ENCODE data around the gene ZNF423. TPM values are rescaled to one million over a fixed set of nuclear protein-coding genes. Genes with fewer than 3 reads are reported as not detected.

The ZNF423 gene
- total and polyA plus RNA-seq, 2 of the 13 experiments (the other 11 are each of a cell fraction or from before 2014, with no cell fraction given) = 0.07 to 0.31 TPM

DNA sequence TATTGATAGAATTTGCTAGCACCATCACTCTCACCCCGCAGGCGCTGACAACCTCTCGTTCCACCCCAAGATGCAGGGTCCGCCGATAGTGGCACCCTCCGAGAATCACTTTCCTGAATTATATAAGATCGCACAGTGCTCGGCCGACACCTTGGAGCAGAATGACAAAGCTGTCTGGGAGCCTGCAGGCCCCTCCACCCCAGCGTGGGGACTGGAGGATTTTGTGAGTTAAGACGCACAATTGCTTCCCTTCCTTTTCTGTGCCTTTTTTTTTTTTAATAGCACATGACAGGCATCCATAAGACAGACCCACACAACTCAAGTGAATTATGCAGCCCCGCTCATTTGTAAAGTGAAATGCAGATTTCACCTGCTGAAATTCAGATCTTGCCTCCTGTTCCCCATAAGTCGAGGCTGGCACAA, 327.0 kb downstream of the ZNF423 start:
- no TSS peak for BruUV-seq (replicated peaks)
- 67% methylated on average over 10 of the region's 13 CpGs for WGBS (ENCODE audit: low lambda C conversion rate)
- Histone ChIP-seq H3K27ac (ENCODE audit: extremely low read length, insufficient read depth, low read length) (no peak overlapping the region), H3K36me3 (replicated peaks in 1 of 2; ENCODE audit: control insufficient read depth in 1 of 2, insufficient read depth in 2 of 2, low read length in 2 of 2) (no peaks in the 10 kb centered on the region), H3K4me2 (ENCODE audit: low read depth, low read length) (no peak overlapping the region), H4K20me1 (ENCODE audit: insufficient read depth, low read length) (no peaks in the 10 kb centered on the region), H3K4me3 (replicated peaks in 1 of 3; ENCODE audit: insufficient read depth in 1 of 3, low read depth in 2 of 3, low read length in 3 of 3) (no peak overlapping the region), H3K4me1 (ENCODE audit: insufficient read depth, low read length) (no peaks in the 10 kb centered on the region), H3K9ac (ENCODE audit: insufficient read depth, low read depth, low read length) (no peak overlapping the region), H3K27me3 (ENCODE audit: control insufficient read depth in 1 of 2, insufficient read depth in 2 of 2, low read length in 2 of 2) (peaks cover 7 to 25% of the 10 kb centered on the region in 2 experiments; a peak in 4 of 5 replicates), H3K9me3 (ENCODE audit: low read length) (no peaks in the 10 kb centered on the region), H3K79me2 (ENCODE audit: insufficient read depth, low read length) (no peaks in the 10 kb centered on the region), H2AFZ (ENCODE audit: low read length) (no peak overlapping the region)
- in situ Hi-C loops (cut with HindIII; ENCODE audit: extremely low pct_ligation_motif_present, low pct_unique_long_range_greater_than_20kb) = no loop called here
- CTCF ChIA-PET (ENCODE audit: low intra/inter-chr PET ratio, low total read pairs) = no interaction called here
- POLR2A ChIA-PET = no interaction called here
- FAIRE-seq (no peak), DNase-seq (ENCODE audit: low spot score) (no peak), ATAC-seq (no peak)
- intact Hi-C loops (cut with micrococcal nuclease; ENCODE audit: unreplicated experiment) = no loop called here
- no peak for TF ChIP-seq HNRNPH1 (optimal IDR thresholded peaks at IDR 0.05; ENCODE audit: low read depth, low read length)
- no peak for TF ChIP-seq YEATS2 (CRISPR knock-in tag; IDR thresholded peaks at IDR 0.05; ENCODE audit: borderline replicate concordance)
- no peak for TF ChIP-seq POGZ (CRISPR knock-in tag; IDR thresholded peaks at IDR 0.05)
- TF ChIP-seq, protein P1, sequence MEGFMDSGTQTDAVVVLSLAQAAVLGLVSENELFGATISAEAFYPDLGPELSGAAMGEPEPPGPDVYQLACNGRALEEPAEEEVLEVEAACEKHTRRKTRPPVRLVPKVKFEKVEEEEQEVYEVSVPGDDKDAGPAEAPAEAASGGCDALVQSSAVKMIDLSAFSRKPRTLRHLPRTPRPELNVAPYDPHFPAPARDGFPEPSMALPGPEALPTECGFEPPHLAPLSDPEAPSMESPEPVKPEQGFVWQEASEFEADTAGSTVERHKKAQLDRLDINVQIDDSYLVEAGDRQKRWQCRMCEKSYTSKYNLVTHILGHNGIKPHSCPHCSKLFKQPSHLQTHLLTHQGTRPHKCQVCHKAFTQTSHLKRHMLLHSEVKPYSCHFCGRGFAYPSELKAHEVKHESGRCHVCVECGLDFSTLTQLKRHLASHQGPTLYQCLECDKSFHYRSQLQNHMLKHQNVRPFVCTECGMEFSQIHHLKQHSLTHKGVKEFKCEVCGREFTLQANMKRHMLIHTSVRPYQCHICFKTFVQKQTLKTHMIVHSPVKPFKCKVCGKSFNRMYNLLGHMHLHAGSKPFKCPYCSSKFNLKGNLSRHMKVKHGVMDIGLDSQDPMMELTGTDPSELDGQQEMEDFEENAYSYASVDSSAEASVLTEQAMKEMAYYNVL (CRISPR knock-in tag; IDR thresholded peaks at IDR 0.05; ENCODE audit: borderline replicate concordance) = no peak
- TF ChIP-seq ZNF543 (CRISPR knock-in tag; IDR thresholded peaks at IDR 0.05) = no peak
- no peak for TF ChIP-seq KDM4B (CRISPR knock-in tag; IDR thresholded peaks at IDR 0.05)
- no peak for TF ChIP-seq ZFP90 (CRISPR knock-in tag; IDR thresholded peaks at IDR 0.05; ENCODE audit: borderline replicate concordance)
- TF ChIP-seq, protein P2, sequence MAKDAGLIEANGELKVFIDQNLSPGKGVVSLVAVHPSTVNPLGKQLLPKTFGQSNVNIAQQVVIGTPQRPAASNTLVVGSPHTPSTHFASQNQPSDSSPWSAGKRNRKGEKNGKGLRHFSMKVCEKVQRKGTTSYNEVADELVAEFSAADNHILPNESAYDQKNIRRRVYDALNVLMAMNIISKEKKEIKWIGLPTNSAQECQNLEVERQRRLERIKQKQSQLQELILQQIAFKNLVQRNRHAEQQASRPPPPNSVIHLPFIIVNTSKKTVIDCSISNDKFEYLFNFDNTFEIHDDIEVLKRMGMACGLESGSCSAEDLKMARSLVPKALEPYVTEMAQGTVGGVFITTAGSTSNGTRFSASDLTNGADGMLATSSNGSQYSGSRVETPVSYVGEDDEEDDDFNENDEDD (CRISPR knock-in tag; IDR thresholded peaks at IDR 0.05; ENCODE audit: borderline replicate concordance) = no peak
- TF ChIP-seq RFXAP (CRISPR knock-in tag; IDR thresholded peaks at IDR 0.05; ENCODE audit: borderline replicate concordance) = no peak
- TF ChIP-seq TCF12 (IDR thresholded peaks at IDR 0.05) = no peak
- no peak for TF ChIP-seq TCF12 (CRISPR knock-in tag; IDR thresholded peaks at IDR 0.05)

All from HepG2 (cell line).